Osteoblast (primary cell): ENCODE results near the gene NDFIP2. TPM values are rescaled to one million over a fixed set of nuclear protein-coding genes. Genes with fewer than 3 reads are reported as not detected.

ENCODE experiments used
- DNase-seq: peaks from one replicate; pipeline ENCODE4 v3.0.0; 2011; ENCODE audit warnings: low spot score, mixed read lengths; ENCODE audit not compliant: insufficient read length; ENCODE audit errors: missing footprints
- H2AFZ ChIP-seq: 2 replicates; pipeline ENCODE4 v1.6.0; 2011; ENCODE audit warnings: mild to moderate bottlenecking, low read length
- H3K27ac ChIP-seq: 2 replicates; pipeline ENCODE4 v1.5.1; 2011; ENCODE audit warnings: mild to moderate bottlenecking, low read depth, low read length, moderate library complexity
- H3K27me3 ChIP-seq: 2 replicates; pipeline ENCODE4 v1.6.0; 2012; ENCODE audit warnings: mild to moderate bottlenecking, control low read depth, inconsistent platforms, low read length, moderate library complexity; ENCODE audit not compliant: insufficient read depth
- H3K36me3 ChIP-seq: 2 replicates; pipeline ENCODE4 v1.5.1; 2011; ENCODE audit warnings: mild to moderate bottlenecking, low read length, control low read depth, moderate library complexity; ENCODE audit not compliant: insufficient read depth
- H3K4me1 ChIP-seq: 2 replicates; pipeline ENCODE4 v1.5.1; 2011; ENCODE audit warnings: mild to moderate bottlenecking, low read length, control low read depth, moderate library complexity; ENCODE audit not compliant: insufficient read depth
- H3K4me2 ChIP-seq: 2 replicates; pipeline ENCODE4 v1.6.0; 2011; ENCODE audit warnings: mild to moderate bottlenecking, low read length; ENCODE audit not compliant: insufficient read depth
- H3K4me3 ChIP-seq: fragments of 200-600 bp; sonication (generic); 3 replicates; pipeline ENCODE4 v1.5.1; 2012; ENCODE audit warnings: mild to moderate bottlenecking, low read length, inconsistent platforms; ENCODE audit not compliant: insufficient read depth
- H3K79me2 ChIP-seq: 2 replicates; pipeline ENCODE4 v1.6.0; 2012; ENCODE audit warnings: mild to moderate bottlenecking, low read length, control low read depth, inconsistent platforms; ENCODE audit not compliant: insufficient read depth
- H3K9me3 ChIP-seq: 2 replicates; pipeline ENCODE4 v1.5.1; 2011; ENCODE audit warnings: low read depth, low read length, control low read depth
- H4K20me1 ChIP-seq: 2 replicates; pipeline ENCODE4 v1.6.0; 2012; ENCODE audit warnings: mild to moderate bottlenecking, low read length, control low read depth; ENCODE audit not compliant: insufficient read depth
- total RNA-seq: library from RNA; depleted of rRNA; stranded (reverse); fragments of >200 nt; gene quantifications from 2 replicates; pipeline ENCODE4 v1.2.3, GENCODE V29; 2012
- TF ChIP-seq, protein P1 (sequence below): IDR thresholded peaks from 2 replicates; pipeline ENCODE4 v1.5.1; 2011; ENCODE audit warnings: mild to moderate bottlenecking, low read depth, low read length, moderate library complexity; ENCODE audit errors: extremely low read depth

The NDFIP2 gene
- total RNA-seq, 1 donor, result 56.5 TPM

GRCh38 chr13:79491715-79492114 is 10.8 kb downstream of the NDFIP2 start:
- H3K27me3 ChIP-seq, result no peaks in the 10 kb centered on the region
- H3K27ac ChIP-seq, result peak overlapping the region; percentile 88
- no peak overlapping the region for H2AFZ ChIP-seq
- H3K9me3 ChIP-seq, result no peaks in the 10 kb centered on the region
- peaks cover 2% of the 10 kb centered on the region for H3K36me3 ChIP-seq
- H4K20me1 ChIP-seq, result peaks cover 37% of the 10 kb centered on the region
- DNase-seq, result peak; percentile 71
- H3K4me1 ChIP-seq, result peaks cover 30% of the 10 kb centered on the region
- H3K4me3 ChIP-seq, result no peak overlapping the region
- H3K4me2 ChIP-seq, result peak overlapping the region; percentile 68
- TF ChIP-seq, protein P1, sequence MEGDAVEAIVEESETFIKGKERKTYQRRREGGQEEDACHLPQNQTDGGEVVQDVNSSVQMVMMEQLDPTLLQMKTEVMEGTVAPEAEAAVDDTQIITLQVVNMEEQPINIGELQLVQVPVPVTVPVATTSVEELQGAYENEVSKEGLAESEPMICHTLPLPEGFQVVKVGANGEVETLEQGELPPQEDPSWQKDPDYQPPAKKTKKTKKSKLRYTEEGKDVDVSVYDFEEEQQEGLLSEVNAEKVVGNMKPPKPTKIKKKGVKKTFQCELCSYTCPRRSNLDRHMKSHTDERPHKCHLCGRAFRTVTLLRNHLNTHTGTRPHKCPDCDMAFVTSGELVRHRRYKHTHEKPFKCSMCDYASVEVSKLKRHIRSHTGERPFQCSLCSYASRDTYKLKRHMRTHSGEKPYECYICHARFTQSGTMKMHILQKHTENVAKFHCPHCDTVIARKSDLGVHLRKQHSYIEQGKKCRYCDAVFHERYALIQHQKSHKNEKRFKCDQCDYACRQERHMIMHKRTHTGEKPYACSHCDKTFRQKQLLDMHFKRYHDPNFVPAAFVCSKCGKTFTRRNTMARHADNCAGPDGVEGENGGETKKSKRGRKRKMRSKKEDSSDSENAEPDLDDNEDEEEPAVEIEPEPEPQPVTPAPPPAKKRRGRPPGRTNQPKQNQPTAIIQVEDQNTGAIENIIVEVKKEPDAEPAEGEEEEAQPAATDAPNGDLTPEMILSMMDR, result no peak
- H3K79me2 ChIP-seq, result peaks cover 94% of the 10 kb centered on the region

DNA sequence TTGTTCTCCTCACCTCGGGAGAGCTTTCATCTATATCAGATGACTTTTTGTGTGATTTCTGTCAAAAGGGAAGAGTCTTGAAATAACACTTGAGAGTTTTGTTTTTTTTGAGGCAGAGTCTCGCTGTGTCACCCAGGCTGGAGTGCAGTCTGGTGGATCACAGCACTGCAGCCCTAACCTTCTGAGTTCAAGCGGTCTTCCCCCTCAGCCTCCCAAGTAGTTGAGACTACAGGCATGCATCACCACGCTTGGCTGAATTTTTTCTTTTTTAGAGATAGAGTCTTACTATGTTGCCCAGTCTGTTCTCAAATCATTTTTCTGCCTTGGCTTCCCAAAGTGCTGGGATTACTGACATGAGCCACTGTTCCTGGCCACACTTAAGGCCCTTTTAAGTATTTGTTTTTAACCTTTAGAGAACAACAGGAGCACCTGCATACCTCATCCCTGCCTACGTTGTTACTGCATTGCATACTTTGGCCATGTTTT is 11.4 kb downstream of the NDFIP2 start:
- H3K79me2 ChIP-seq, result peaks cover 94% of the 10 kb centered on the region
- no peak overlapping the region for H2AFZ ChIP-seq
- H4K20me1 ChIP-seq, result peaks cover 40% of the 10 kb centered on the region
- H3K27ac ChIP-seq, result peak overlapping the region; percentile 88
- H3K9me3 ChIP-seq, result no peaks in the 10 kb centered on the region
- H3K4me1 ChIP-seq, result peaks cover 28% of the 10 kb centered on the region
- H3K27me3 ChIP-seq, result no peaks in the 10 kb centered on the region
- H3K4me3 ChIP-seq, result no peak overlapping the region
- no peak for DNase-seq
- TF ChIP-seq, protein P1, result no peak
- H3K4me2 ChIP-seq, result peak overlapping the region; percentile 68
- no peaks in the 10 kb centered on the region for H3K36me3 ChIP-seq

DNA sequence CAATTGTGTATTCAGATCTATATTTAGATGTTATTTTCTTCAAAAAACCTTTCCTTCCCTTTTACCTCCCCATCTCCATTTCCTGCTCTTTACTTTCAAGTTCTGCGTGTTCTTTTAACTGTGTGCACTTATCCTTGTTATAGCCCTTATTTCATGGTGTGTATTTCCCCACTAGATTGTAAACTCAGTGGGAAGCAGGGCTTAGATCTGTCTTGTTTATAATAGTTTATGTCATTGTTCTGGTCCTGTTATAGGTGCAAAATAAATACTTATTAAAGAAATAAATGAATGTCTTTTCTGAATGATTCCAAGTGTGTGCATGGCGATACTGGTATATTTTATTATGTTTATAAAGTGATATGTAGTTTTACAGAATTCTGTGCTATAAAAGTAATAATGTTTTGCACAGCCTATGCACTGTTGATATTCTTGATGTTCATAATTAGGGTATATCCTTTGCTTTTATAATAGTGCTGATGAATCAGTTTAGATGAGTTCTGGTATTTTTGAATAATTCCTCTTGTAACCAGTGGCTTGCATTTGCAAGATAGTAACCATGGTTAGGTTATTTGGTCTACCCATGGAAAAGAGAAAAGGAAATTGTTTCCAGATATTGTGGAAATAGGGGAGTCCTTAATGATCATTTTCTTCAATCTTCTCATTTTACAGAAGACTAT is 12.1 kb downstream of the NDFIP2 start:
- Histone ChIP-seq H2AFZ (no peak overlapping the region), H3K4me1 (peaks cover 28% of the 10 kb centered on the region), H4K20me1 (peaks cover 42% of the 10 kb centered on the region), H3K4me3 (no peak overlapping the region), H3K4me2 (peak overlapping the region; percentile 68), H3K36me3 (no peaks in the 10 kb centered on the region), H3K9me3 (no peaks in the 10 kb centered on the region), H3K79me2 (peaks cover 94% of the 10 kb centered on the region), H3K27me3 (no peaks in the 10 kb centered on the region), H3K27ac (peak overlapping the region; percentile 88)
- no peak for DNase-seq
- TF ChIP-seq, protein P1, result no peak

DNA sequence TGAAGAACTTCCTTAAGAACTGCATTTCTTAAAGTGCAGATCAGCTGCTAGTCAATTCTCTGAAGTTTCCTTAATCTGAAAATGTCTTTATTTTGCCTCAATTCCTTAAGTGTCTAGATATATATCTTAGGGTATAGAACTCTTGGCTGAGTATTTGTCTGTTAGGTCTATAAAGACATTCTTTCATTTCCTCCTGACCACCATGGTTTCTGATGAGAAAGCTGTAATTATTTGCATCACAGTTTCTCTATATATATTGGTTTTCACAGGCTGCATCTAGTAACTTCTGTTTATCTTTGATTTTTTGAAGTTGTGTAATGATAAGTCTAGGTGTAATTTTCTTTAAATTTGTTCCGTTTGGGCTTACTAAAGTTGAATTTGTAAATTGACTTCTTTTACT is 15.2 kb downstream of the NDFIP2 start:
- TF ChIP-seq, protein P1, result no peak
- H3K79me2 ChIP-seq, result peaks cover 90% of the 10 kb centered on the region
- H3K9me3 ChIP-seq, result no peaks in the 10 kb centered on the region

More for the DNA sequence above, 15.2 kb downstream of the NDFIP2 start:
- Histone ChIP-seq H3K4me2 (no peak overlapping the region), H3K27me3 (no peaks in the 10 kb centered on the region), H3K4me1 (peaks cover 18% of the 10 kb centered on the region), H2AFZ (no peak overlapping the region), H3K4me3 (no peak overlapping the region), H3K27ac (no peak overlapping the region), H3K36me3 (no peaks in the 10 kb centered on the region), H4K20me1 (peaks cover 49% of the 10 kb centered on the region)
- DNase-seq, result no peak
